ENCODE measurements around the gene KRTAP9-1. TPM values are rescaled to one million over a fixed set of nuclear protein-coding genes. Genes with fewer than 3 reads are reported as not detected.
"Not testable (repeated sequence)": the region's sequence is repeated elsewhere in the genome, so short reads cannot be mapped to it uniquely, and the experiment has no call there.

Gene KRTAP9-1
- total and polyA plus RNA-seq, 5 experiments from 2014 or later, result not detected

DNA sequence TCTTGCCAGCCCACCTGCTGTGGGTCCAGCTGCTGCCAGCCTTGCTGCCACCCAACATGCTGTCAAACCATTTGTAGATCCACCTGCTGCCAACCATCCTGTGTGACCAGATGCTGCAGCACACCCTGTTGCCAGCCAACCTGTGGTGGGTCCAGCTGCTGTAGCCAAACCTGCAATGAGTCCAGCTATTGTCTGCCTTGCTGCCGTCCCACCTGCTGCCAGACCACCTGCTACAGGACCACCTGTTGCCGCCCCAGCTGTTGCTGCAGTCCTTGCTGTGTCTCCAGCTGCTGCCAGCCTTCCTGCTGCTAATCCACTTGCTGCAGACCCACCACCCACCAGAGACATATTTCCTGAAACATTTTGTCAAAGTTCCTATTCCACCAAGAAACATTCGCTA lies 641 bp downstream of the KRTAP9-1 start:
- no peak for DNase-seq
- Mint-ChIP-seq H3K36me3 (no peaks in the 10 kb centered on the region), H3K27ac (peak overlapping the region in 1 of 10 donors; percentile 57), H3K9me3 (peaks cover 0 to 11% (median 0%) of the 10 kb centered on the region in 9 donors), H3K4me1 (peaks cover 0 to 6% (median 0%) of the 10 kb centered on the region in 4 donors), H3K4me3 (no peak overlapping the region), H3K27me3 (peaks cover 0 to 11% (median 4%) of the 10 kb centered on the region in 5 donors)
- ATAC-seq, result no peak
- POLR2A ChIA-PET, result no interaction called here

DNA sequence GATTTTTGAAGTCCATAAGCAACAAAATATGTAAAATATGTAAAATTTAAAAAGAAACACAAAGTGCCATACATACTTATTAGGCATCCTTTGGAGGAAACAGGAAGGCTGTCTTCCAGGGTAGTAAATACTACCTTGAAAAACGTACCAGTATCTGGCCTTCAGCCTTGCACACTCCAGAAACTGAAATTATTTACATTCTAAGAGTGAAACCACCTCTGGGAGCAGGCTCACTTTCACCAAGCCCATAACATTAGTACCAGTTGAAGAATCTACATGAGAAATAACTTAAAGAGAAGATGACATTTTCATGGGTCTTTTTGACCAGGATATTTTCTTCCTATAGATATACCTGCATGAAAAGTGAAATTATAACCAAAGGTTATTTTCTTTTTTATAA lies 6.4 kb downstream of the KRTAP9-1 start:
- Mint-ChIP-seq H3K9me3 (peaks cover 0 to 16% (median 5%) of the 10 kb centered on the region in 9 donors), H3K4me3 (no peak overlapping the region), H3K27me3 (peaks cover 0 to 3% (median 0%) of the 10 kb centered on the region in 5 donors), H3K27ac (no peak overlapping the region), H3K36me3 (no peaks in the 10 kb centered on the region), H3K4me1 (peaks cover 0 to 2% (median 0%) of the 10 kb centered on the region in 4 donors)
- POLR2A ChIA-PET, result no interaction called here
- ATAC-seq, result no peak
- DNase-seq, result no peak

DNA sequence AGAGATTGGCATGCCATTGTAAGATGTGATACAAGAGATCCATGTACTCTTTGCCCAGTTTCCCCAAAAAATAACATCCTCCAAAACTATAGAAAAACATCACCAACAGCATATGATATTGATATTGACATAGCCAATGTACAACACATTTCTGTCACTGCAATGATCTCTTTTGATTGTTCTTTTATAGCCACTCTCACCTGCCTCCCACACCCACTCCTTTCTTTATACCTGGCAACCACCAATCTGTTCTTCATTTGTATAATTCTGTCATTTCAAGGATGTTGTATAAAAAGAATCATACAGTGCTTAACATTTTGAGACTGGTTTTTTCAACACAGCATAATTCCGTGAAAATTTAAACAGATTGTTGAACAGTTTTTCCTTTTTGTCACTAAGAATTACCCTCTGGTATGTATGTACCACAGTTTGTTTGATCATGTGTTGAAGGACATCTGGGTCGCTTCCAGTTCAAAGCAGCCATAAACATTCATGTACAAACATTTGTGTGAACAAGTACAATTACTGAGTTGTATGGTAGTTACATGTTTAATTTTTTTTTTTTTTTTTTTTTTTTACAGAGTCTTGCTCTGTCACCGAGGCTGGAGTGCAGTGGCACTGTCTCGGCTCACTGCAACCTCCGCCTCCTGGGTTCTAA lies 9.9 kb downstream of the KRTAP9-1 start:
- no peak for DNase-seq
- Mint-ChIP-seq H3K4me3 (no peak overlapping the region), H3K27me3 (peaks cover 0 to 3% (median 0%) of the 10 kb centered on the region in 5 donors), H3K36me3 (no peaks in the 10 kb centered on the region), H3K9me3 (peaks cover 0 to 9% (median 5%) of the 10 kb centered on the region in 9 donors), H3K27ac (peak overlapping the region in 1 of 10 donors; percentile 11), H3K4me1 (no peaks in the 10 kb centered on the region)
- POLR2A ChIA-PET, result no interaction called here
- ATAC-seq, result no peak

DNA sequence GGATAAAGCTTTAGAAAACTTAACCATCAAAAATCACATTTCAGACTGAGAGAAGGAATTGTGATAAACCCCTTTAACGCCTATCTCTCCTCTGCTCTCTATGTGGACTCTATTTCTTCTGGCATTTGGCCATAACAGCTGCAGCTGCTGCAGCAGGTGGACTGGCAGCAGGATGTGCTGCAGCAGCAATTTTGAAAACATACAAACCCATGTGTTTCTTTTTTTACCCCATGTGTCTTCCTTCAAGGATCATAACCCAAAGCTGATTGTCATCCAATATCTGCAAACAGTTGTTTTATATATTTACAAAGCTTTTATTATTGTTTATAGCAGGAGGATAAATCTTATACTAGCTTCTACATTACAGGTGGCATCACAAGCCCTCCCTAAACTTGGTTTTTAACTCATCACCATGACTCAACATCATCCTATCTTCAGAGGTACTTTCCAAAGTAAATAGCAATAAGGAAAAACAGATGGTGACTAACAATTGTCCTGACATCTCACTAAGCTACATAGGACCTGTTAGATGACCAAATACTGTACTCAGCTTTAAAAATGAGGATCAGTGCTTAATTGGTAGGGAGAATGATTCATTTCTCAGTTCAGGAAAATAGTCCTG lies 22.3 kb downstream of the KRTAP9-1 start:
- Mint-ChIP-seq H3K9me3 (peaks cover 0 to 6% (median 0%) of the 10 kb centered on the region in 9 donors), H3K27me3 (peaks cover 0 to 15% (median 2%) of the 10 kb centered on the region in 5 donors), H3K4me3 (no peak overlapping the region), H3K27ac (peak overlapping the region in 1 of 10 donors; percentile 48), H3K4me1 (peaks cover 0 to 14% (median 11%) of the 10 kb centered on the region in 4 donors), H3K36me3 (peaks cover 0 to 2% (median 0%) of the 10 kb centered on the region in 3 donors)
- POLR2A ChIA-PET, result interaction anchor here (1.7 kb wide), 1 partner anchor 96 kb away, joined by 4 read pairs; no protein-coding TSS in a partner anchor
- DNase-seq (no peak), ATAC-seq (no peak)

DNA sequence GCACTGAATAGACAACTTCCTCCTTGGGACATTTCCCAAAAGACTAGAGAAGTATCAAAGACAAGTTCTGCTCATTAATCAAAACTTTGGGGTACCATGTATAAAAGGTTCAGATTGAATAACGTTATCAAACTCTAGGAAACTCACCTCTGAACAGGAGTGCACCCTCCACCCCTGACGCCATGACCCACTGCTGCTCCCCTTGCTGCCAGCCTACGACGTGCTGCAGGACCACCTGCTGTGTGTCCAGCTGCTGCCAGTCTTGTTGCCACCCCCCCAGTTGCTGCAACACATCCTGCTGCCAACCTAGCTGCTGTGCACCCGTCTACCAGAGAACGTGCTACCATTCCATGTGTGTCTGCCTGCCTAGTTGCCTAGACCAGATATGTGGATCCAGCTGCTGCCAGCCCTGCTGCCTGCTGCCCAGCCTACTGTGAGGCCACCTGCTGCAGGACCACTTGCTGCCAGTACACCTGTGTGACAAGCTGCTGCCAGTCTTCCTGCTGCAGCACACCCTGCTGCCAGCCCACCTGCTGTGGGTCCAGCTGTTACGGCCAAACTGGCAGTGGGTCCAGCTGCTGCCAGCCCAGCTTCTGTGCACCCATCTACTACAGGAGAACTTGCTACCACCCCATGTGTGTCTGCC lies 23.0 kb downstream of the KRTAP9-1 start:
- Mint-ChIP-seq H3K27ac (peak overlapping the region in 2 of 10 donors; percentile 19 to 37), H3K4me1 (peaks cover 0 to 14% (median 11%) of the 10 kb centered on the region in 4 donors), H3K9me3 (peaks cover 0 to 6% (median 0%) of the 10 kb centered on the region in 9 donors), H3K27me3 (peaks cover 0 to 16% (median 2%) of the 10 kb centered on the region in 5 donors), H3K4me3 (no peak overlapping the region), H3K36me3 (peaks cover 0 to 2% (median 0%) of the 10 kb centered on the region in 3 donors)
- POLR2A ChIA-PET, result interaction anchor here (0.7 to 1.7 kb wide), 2 partner anchors 16 to 96 kb away, joined by 4 read pairs; no protein-coding TSS in a partner anchor
- ATAC-seq (no peak), DNase-seq (no peak)

DNA sequence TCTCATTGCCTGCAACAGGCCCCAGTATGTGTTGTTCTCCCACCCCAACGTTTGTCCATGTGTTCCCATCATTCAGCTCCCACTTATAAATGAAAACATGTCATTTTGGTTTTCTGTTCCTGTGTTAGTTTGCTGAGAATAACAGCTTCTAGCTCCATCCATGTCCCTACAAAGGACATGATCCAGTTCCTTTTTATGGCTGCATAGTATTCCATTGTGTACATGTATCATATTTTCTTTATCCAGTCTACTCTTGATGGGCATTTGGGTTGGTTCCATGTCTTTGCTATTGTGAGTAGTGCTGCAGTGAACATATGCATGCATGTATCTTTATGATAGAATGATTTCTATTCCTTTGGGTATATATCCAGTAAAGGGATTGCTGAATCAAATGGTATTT lies 26.0 kb downstream of the KRTAP9-1 start:
- H3K4me1 Mint-ChIP-seq, result peaks cover 0 to 14% (median 11%) of the 10 kb centered on the region in 4 donors
- peaks cover 0 to 10% (median 5%) of the 10 kb centered on the region in 9 donors for H3K9me3 Mint-ChIP-seq
- H3K27ac Mint-ChIP-seq, result no peak overlapping the region
- POLR2A ChIA-PET, result interaction anchor here (0.6 kb wide), 1 partner anchor 653 kb away, joined by 4 read pairs; no protein-coding TSS in a partner anchor
- peaks cover 0 to 12% (median 2%) of the 10 kb centered on the region in 5 donors for H3K27me3 Mint-ChIP-seq
- ATAC-seq (no peak), DNase-seq (no peak)
- peak overlapping the region in 1 of 10 donors; percentile 35 for H3K4me3 Mint-ChIP-seq
- H3K36me3 Mint-ChIP-seq, result peaks cover 0 to 4% (median 4%) of the 10 kb centered on the region in 3 donors

DNA sequence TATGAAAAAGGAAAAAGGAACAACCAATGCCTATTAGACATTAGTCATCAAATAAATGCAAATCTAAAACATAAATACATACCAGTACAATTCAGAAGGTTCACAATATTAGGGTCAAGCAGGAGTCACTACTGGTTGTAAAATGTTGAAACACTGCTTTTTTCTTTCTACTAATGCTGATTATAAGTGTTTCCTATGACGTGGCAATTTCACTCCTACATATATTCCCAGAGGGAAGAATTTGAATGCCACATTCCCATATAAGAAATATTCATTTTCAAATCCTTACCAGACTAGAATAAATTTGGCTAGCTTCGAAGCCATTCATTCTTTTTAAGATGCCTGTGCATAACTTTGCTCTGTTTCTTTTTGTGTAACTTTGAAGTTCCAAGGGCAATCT lies 34.1 kb downstream of the KRTAP9-1 start:
- ATAC-seq (no peak), DNase-seq (no peak)
- H3K4me3 Mint-ChIP-seq, result no peak overlapping the region
- POLR2A ChIA-PET, result no interaction called here
- peaks cover 0 to 8% (median 3%) of the 10 kb centered on the region in 5 donors for H3K27me3 Mint-ChIP-seq
- H3K9me3 Mint-ChIP-seq, result peaks cover 0 to 15% (median 6%) of the 10 kb centered on the region in 9 donors
- peaks cover 0 to 11% (median 1%) of the 10 kb centered on the region in 4 donors for H3K4me1 Mint-ChIP-seq
- H3K27ac Mint-ChIP-seq, result no peak overlapping the region
- peaks cover 0 to 4% (median 4%) of the 10 kb centered on the region in 3 donors for H3K36me3 Mint-ChIP-seq

DNA sequence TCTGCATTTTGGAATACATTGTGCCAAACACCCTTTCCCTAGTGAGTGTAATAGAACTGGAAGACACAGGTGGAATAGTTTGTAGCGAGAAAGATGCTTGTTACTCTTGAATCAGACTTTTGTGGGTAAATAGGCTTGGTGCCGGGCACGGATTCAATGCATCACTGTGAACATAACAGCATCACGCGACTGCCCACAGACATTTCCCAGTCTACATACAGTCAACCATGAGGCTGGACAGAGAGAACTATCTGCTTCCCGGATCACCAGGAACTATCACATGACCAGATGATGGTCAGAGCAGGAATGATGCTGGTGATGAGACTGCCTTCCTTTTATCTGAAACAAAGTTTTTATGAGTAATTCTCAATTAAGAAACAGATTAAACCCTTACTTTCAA lies 36.4 kb downstream of the KRTAP9-1 start:
- Mint-ChIP-seq H3K36me3 (no peaks in the 10 kb centered on the region), H3K27ac (peak overlapping the region in 1 of 10 donors; percentile 27), H3K9me3 (peaks cover 0 to 9% (median 0%) of the 10 kb centered on the region in 9 donors), H3K4me3 (no peak overlapping the region), H3K4me1 (peaks cover 4 to 27% (median 10%) of the 10 kb centered on the region in 4 donors), H3K27me3 (peaks cover 0 to 8% (median 3%) of the 10 kb centered on the region in 5 donors)
- no peak for DNase-seq
- POLR2A ChIA-PET, result no interaction called here
- no peak for ATAC-seq

DNA sequence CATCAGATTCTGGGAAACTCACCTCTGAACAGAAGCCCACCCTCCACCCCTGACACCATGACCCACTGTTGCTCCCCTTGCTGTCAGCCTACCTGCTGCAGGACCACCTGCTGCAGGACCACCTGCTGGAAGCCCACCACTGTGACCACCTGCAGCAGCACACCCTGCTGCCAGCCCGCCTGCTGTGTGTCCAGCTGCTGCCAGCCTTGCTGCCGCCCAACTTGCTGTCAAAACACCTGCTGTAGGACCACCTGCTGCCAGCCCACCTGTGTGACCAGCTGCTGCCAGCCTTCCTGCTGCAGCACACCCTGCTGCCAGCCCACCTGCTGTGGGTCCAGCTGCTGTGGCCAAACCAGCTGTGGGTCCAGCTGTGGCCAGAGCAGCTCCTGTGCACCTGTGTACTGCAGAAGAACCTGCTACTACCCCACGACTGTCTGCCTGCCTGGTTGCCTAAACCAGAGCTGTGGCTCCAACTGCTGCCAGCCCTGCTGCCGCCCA lies 37.0 kb downstream of the KRTAP9-1 start, which contains the start of gene KRTAP9-2:
TSS of gene KRTAP9-2 (plus strand) at position 51 of the 498 bp plus-strand sequence. CDS start at position 58, 7 bp downstream.
- Mint-ChIP-seq H3K27ac (peak within 1 kb of the TSS in 1 of 10 donors; percentile 27), H3K4me1 (peaks cover 4 to 23% (median 9%) of the 10 kb centered on the region in 4 donors)
- H3K9me3 Mint-ChIP-seq, H3K36me3 Mint-ChIP-seq, ATAC-seq, POLR2A ChIA-PET, H3K27me3 Mint-ChIP-seq, H3K4me3 Mint-ChIP-seq, DNase-seq: not testable (repeated sequence)

DNA sequence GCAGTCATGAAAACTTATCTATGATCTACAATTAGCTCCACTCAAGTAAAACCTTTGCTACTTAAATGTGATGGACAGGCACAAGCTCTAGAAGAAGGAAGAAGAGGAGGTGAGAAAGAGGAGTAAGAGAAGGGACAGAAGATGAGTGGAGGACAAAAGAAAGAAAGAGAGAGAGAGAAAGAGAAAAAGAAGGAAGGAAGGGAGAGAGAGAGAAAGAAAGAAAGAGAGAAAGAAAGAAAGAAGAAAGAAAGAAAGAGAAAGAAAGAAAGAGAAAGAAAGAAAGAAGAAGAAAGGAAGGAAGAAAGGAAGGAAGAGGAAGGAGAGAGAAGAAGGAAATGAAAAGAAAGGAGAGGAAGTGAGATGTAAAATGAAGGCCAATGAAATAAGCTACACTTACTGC lies 40.4 kb downstream of the KRTAP9-1 start:
- H3K9me3 Mint-ChIP-seq, result peaks cover 0 to 9% (median 0%) of the 10 kb centered on the region in 9 donors
- ATAC-seq (no peak), DNase-seq (no peak)
- peak overlapping the region in 4 of 10 donors; percentile 10 to 52 (median 28) for H3K27ac Mint-ChIP-seq
- POLR2A ChIA-PET, result no interaction called here
- H3K4me1 Mint-ChIP-seq, result peaks cover 4 to 16% (median 10%) of the 10 kb centered on the region in 4 donors
- H3K36me3 Mint-ChIP-seq, result no peaks in the 10 kb centered on the region
- no peak overlapping the region for H3K4me3 Mint-ChIP-seq
- H3K27me3 Mint-ChIP-seq, result peaks cover 0 to 7% (median 4%) of the 10 kb centered on the region in 5 donors

DNA sequence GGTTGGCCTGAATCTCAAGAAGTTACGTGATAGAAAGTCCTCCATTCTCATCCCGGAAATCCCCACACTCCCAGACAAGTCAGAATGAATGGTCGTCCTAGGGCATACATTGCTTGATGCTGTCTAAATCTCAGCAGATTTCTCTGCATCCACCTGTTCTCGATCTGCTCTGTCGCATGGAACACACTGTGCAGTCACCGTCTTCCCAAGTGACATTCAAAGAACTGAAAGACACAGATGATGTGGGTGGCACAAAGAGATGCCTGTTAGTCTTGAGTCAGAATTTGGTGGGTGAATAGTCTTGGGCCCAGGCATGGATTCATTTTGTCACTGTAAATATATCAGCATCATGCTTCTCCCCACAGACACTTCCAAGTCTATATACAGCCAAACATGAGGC lies 42.0 kb downstream of the KRTAP9-1 start:
- no peak for ATAC-seq
- DNase-seq, result no peak
- no peak overlapping the region for H3K4me3 Mint-ChIP-seq
- POLR2A ChIA-PET, result no interaction called here
- H3K9me3 Mint-ChIP-seq, result peaks cover 0 to 9% (median 0%) of the 10 kb centered on the region in 9 donors
- H3K4me1 Mint-ChIP-seq, result peaks cover 4 to 16% (median 11%) of the 10 kb centered on the region in 4 donors
- H3K27ac Mint-ChIP-seq, result peak overlapping the region in 2 of 10 donors; percentile 35 to 41
- H3K27me3 Mint-ChIP-seq, result peaks cover 3 to 10% (median 5%) of the 10 kb centered on the region in 5 donors
- H3K36me3 Mint-ChIP-seq, result no peaks in the 10 kb centered on the region

DNA sequence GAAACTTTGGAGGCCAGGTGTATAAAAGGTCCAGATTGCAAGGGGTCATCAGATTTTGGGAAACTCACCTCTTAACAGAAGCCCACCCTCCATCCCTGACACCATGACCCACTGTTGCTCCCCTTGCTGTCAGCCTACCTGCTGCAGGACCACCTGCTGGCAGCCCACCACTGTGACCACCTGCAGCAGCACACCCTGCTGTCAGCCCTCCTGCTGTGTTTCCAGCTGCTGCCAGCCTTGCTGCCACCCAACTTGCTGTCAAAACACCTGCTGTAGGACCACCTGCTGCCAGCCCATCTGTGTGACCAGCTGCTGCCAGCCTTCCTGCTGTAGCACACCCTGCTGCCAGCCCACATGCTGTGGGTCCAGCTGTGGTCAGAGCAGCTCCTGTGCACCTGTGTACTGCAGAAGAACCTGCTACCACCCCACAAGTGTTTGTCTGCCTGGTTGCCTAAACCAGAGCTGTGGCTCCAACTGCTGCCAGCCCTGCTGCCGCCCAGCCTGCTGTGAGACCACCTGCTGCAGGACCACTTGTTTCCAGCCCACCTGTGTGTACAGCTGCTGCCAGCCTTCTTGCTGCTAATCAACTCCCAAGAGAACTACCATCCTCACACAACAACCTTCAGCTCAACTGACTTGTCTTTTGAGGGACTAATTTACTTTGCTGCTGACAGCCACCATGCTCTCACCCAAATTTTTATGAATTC lies 42.9 kb downstream of the KRTAP9-1 start, which contains the start of gene KRTAP9-3:
TSS of gene KRTAP9-3 (plus strand) at position 51 of the 707 bp plus-strand sequence. CDS start at position 104, 53 bp downstream.
- ATAC-seq, H3K36me3 Mint-ChIP-seq, H3K9me3 Mint-ChIP-seq, DNase-seq, H3K4me3 Mint-ChIP-seq, H3K27me3 Mint-ChIP-seq: not testable (repeated sequence)
- H3K27ac Mint-ChIP-seq, result peak within 1 kb of the TSS in 2 of 10 donors; percentile 35 to 41
- POLR2A ChIA-PET, result interaction anchor here (0.6 to 1.4 kb wide), 2 partner anchors 76 to 868 kb away, joined by 3 to 4 read pairs; partner anchors contain the start of gene KRTAP16-1
- H3K4me1 Mint-ChIP-seq, result peaks cover 4 to 16% (median 11%) of the 10 kb centered on the region in 4 donors

All from naive thymus-derived CD8-positive, alpha-beta T cell (primary cell).